RWPE2 (cell line): Measurements from ENCODE around the gene SLC39A11.
"Not testable (repeated sequence)": the region's sequence is repeated elsewhere in the genome, so short reads cannot be mapped to it uniquely, and the experiment has no call there.

ENCODE experiments used
- ATAC-seq: fragments of 200-7000 bp; cut with Tn5 transposase; 3 replicates; pipeline ENCODE4 v1.9.1; 2021; ENCODE audit warnings: low read depth
- DNase-seq: peaks from one replicate; pipeline ENCODE4 v3.0.0-alpha.2; 2020; ENCODE audit warnings: low spot score
- H3K27ac ChIP-seq: fragments of 450-650 bp; 2 replicates; pipeline ENCODE4 v1.5.1; 2017; ENCODE audit warnings: mild to moderate bottlenecking; ENCODE audit not compliant: poor library complexity, severe bottlenecking
- H3K27me3 ChIP-seq: fragments of 250-450 bp; sonication (Bioruptor Pico); 2 replicates; pipeline ENCODE4 v1.5.1; 2021; ENCODE audit warnings: mild to moderate bottlenecking, moderate library complexity; ENCODE audit not compliant: insufficient read depth, poor library complexity, severe bottlenecking
- H3K36me3 ChIP-seq: fragments of 250-450 bp; sonication (Bioruptor Pico); 2 replicates; pipeline ENCODE4 v1.5.1; 2020; ENCODE audit warnings: low read depth, mild to moderate bottlenecking, moderate library complexity
- H3K4me1 ChIP-seq: fragments of 250-450 bp; sonication (Bioruptor Pico); 2 replicates; pipeline ENCODE4 v1.5.1; 2021; ENCODE audit warnings: mild to moderate bottlenecking, moderate library complexity; ENCODE audit not compliant: insufficient read depth, poor library complexity, severe bottlenecking
- H3K4me3 ChIP-seq: fragments of 250-450 bp; sonication (Bioruptor Pico); 2 replicates; pipeline ENCODE4 v1.5.1; 2021; ENCODE audit warnings: mild to moderate bottlenecking, moderate library complexity; ENCODE audit not compliant: severe bottlenecking
- H3K9me3 ChIP-seq: fragments of 250-450 bp; sonication (Bioruptor Pico); 2 replicates; pipeline ENCODE4 v1.5.1; 2021; ENCODE audit warnings: mild to moderate bottlenecking, moderate library complexity; ENCODE audit not compliant: severe bottlenecking
- CTCF ChIP-seq: fragments of 450-650 bp; IDR thresholded peaks from one replicate; pipeline ENCODE4 v1.5.1; 2017; ENCODE audit warnings: mild to moderate bottlenecking, moderate library complexity; ENCODE audit not compliant: poor library complexity, severe bottlenecking

SLC39A11 gene

GRCh38 chr17:72788950-72789585 is 303.4 kb downstream of the SLC39A11 start:
- no peak overlapping the region for H3K4me3 ChIP-seq
- no peak for TF ChIP-seq CTCF
- ATAC-seq = no peak
- no peak overlapping the region for H3K27ac ChIP-seq
- no peaks in the 10 kb centered on the region for H3K36me3 ChIP-seq
- no peaks in the 10 kb centered on the region for H3K9me3 ChIP-seq
- no peaks in the 10 kb centered on the region for H3K27me3 ChIP-seq
- no peaks in the 10 kb centered on the region for H3K4me1 ChIP-seq
- no peak for DNase-seq

- Histone ChIP-seq H3K36me3 (no peaks in the 10 kb centered on the region), H3K9me3 (no peaks in the 10 kb centered on the region), H3K27me3 (no peaks in the 10 kb centered on the region), H3K27ac (no peak overlapping the region), H3K4me3 (no peak overlapping the region), H3K4me1 (no peaks in the 10 kb centered on the region)
- DNase-seq (no peak), ATAC-seq (no peak)
- no peak for TF ChIP-seq CTCF
Observed at GRCh38 chr17:72786209-72786608, 306.3 kb downstream of the SLC39A11 start.

- H3K4me1 ChIP-seq = no peaks in the 10 kb centered on the region
- ATAC-seq (no peak), DNase-seq (no peak)
- H3K27ac ChIP-seq = no peak overlapping the region
- H3K36me3 ChIP-seq = no peaks in the 10 kb centered on the region
- no peaks in the 10 kb centered on the region for H3K27me3 ChIP-seq
- no peaks in the 10 kb centered on the region for H3K9me3 ChIP-seq
- no peak overlapping the region for H3K4me3 ChIP-seq
- TF ChIP-seq CTCF = no peak
Observed at GRCh38 chr17:72782985-72783701, 309.3 kb downstream of the SLC39A11 start.

DNA sequence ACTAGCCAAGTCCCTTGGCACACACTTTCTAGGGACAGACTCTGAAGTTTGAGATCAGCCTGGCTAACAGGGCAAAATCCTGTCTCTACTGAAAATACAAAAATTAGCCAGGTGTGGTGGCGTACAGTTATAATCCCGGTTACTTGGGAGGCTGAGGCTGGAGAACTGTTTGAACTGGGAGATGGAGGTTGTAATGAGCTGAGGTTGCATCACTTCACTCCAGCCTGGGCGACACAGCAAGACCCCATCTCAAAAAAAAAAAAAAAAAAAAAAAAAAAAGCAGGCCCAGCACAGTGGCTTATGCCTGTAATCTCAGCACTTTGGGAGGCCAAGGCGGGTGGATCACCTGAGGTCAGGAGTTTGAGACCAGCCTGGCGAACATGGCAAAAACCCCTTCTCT is 310.1 kb downstream of the SLC39A11 start:
- not testable (repeated sequence) for H3K4me1 ChIP-seq, H3K36me3 ChIP-seq, H3K4me3 ChIP-seq, ATAC-seq, H3K9me3 ChIP-seq, H3K27ac ChIP-seq, DNase-seq, H3K27me3 ChIP-seq

- ATAC-seq (no peak), DNase-seq (no peak)
- TF ChIP-seq CTCF = no peak
- no peak overlapping the region for H3K4me3 ChIP-seq
- H3K9me3 ChIP-seq = no peaks in the 10 kb centered on the region
- H3K36me3 ChIP-seq = no peaks in the 10 kb centered on the region
- no peak overlapping the region for H3K27ac ChIP-seq
- no peaks in the 10 kb centered on the region for H3K4me1 ChIP-seq
- no peaks in the 10 kb centered on the region for H3K27me3 ChIP-seq
Observed at GRCh38 chr17:72778169-72779151, 314.0 kb downstream of the SLC39A11 start.
